HepG2 (cell line): ENCODE data around the gene KCNQ1OT1. TPM values are rescaled to one million over a fixed set of nuclear protein-coding genes. Genes with fewer than 3 reads are reported as not detected.

ENCODE experiments used
- FOSL2 ChIP-seq: sonication (generic); formaldehyde crosslinking; IDR thresholded peaks from 2 replicates; pipeline ENCODE4 v1.4.0; 2020; ENCODE audit warnings: missing genetic modification reagents
- HNRNPH1 ChIP-seq: fragments of 200-400 bp; formaldehyde crosslinking; optimal IDR thresholded peaks from 2 replicates; pipeline ENCODE3; 2017; ENCODE audit warnings: mild to moderate bottlenecking, low read depth, low read length
- LCORL ChIP-seq, 2 experiments: fragments of 450-650 bp in 1 of 2; sonication (generic) in 1 of 2; formaldehyde crosslinking in 1 of 2; IDR thresholded peaks; 2 replicates each; pipeline versions ENCODE4 v1.5.0 to v1.6.1; 2017 to 2020; ENCODE audit warnings: antibody characterized with exemption in 1 of 2, missing genetic modification reagents in 1 of 2
- MAF1 ChIP-seq: sonication (generic); formaldehyde crosslinking; IDR thresholded peaks from 2 replicates; pipeline ENCODE4 v1.5.0; 2020; ENCODE audit warnings: missing genetic modification reagents, borderline replicate concordance
- TFDP2 ChIP-seq: sonication (generic); formaldehyde crosslinking; IDR thresholded peaks from 2 replicates; pipeline ENCODE4 v1.4.0; 2020; ENCODE audit warnings: missing genetic modification reagents
- TP53 ChIP-seq: sonication (generic); formaldehyde crosslinking; conservative IDR thresholded peaks from 2 replicates; pipeline ENCODE4 v1.4.0; 2020; ENCODE audit warnings: missing genetic modification reagents
- WIZ ChIP-seq: sonication (generic); formaldehyde crosslinking; IDR thresholded peaks from 2 replicates; pipeline ENCODE4 v1.5.1; 2020; ENCODE audit warnings: mild to moderate bottlenecking, missing genetic modification reagents
- ZBTB34 ChIP-seq: sonication (generic); formaldehyde crosslinking; IDR thresholded peaks from 2 replicates; pipeline ENCODE4 v1.8.0; 2022; ENCODE audit warnings: mild to moderate bottlenecking, missing genetic modification reagents
- ZBTB8A ChIP-seq: sonication (generic); formaldehyde crosslinking; IDR thresholded peaks from 2 replicates; pipeline ENCODE4 v1.4.0; 2020; ENCODE audit warnings: mild to moderate bottlenecking, low read depth, missing genetic modification reagents, borderline replicate concordance
- ZNF577 ChIP-seq: sonication (generic); formaldehyde crosslinking; IDR thresholded peaks from 2 replicates; pipeline ENCODE4 v1.4.0; 2020; ENCODE audit warnings: mild to moderate bottlenecking, low read depth, missing genetic modification reagents, borderline replicate concordance
- ZSCAN31 ChIP-seq: sonication (generic); formaldehyde crosslinking; IDR thresholded peaks from 2 replicates; pipeline ENCODE4 v1.5.0; 2020; ENCODE audit warnings: low read depth, mild to moderate bottlenecking, missing genetic modification reagents
- polyA plus RNA-seq, 8 experiments: library from polyadenylated mRNA; depleted of rRNA in 3 of 8; stranded (reverse) in 7 of 8; unstranded in 1 of 8; fragments of >200 nt; fragmentation: Illumina TruSeq in 4 of 8; extraction: Trizol in 4 of 8; gene quantifications; 2 replicates each; pipeline versions ENCODE4 v1.2.1 to v1.2.3, GENCODE V29; 2011 to 2016; ENCODE audit warnings: low read depth in 4 of 8, missing spikeins in 1 of 8, mixed read lengths in 1 of 8; ENCODE audit not compliant: insufficient read depth in 1 of 8
- total RNA-seq, 5 experiments: library from RNA; depleted of rRNA; stranded (reverse); fragments of >200 nt; fragmentation: Illumina TruSeq; extraction: Trizol; gene quantifications; 2 replicates each; pipeline ENCODE4 v1.2.3, GENCODE V29; 2016; ENCODE audit warnings: low read depth in 1 of 5
- TF ChIP-seq, protein P1 (sequence below), 2 experiments: sonication (generic) in 1 of 2; formaldehyde crosslinking in 1 of 2; IDR thresholded peaks; 2 replicates each; pipeline versions ENCODE4 v1.4.0 to v1.6.1; 2018 to 2020; ENCODE audit warnings: missing genetic modification reagents in 2 of 2, borderline replicate concordance in 1 of 2, low read depth in 1 of 2, mild to moderate bottlenecking in 1 of 2, missing biosample characterization in 1 of 2
- TF ChIP-seq, protein P2 (sequence below): sonication (generic); formaldehyde crosslinking; IDR thresholded peaks from 2 replicates; pipeline ENCODE4 v1.5.0; 2020; ENCODE audit warnings: mild to moderate bottlenecking, missing genetic modification reagents, borderline replicate concordance
- TF ChIP-seq, protein P3 (sequence below): IDR thresholded peaks from 2 replicates; pipeline ENCODE4 v1.6.1; 2012; ENCODE audit warnings: inconsistent platforms
- TF ChIP-seq, protein P4 (sequence below): sonication (generic); formaldehyde crosslinking; IDR thresholded peaks from 2 replicates; pipeline ENCODE4 v1.4.0; 2020; ENCODE audit warnings: missing genetic modification reagents
- TF ChIP-seq, protein P5 (sequence below): sonication (generic); formaldehyde crosslinking; IDR thresholded peaks from 2 replicates; pipeline ENCODE4 v1.8.0; 2022; ENCODE audit warnings: missing genetic modification reagents, mild to moderate bottlenecking, inconsistent platforms, borderline replicate concordance

Gene KCNQ1OT1
- total and polyA plus RNA-seq, 2 of the 13 experiments (the other 11 are each of a cell fraction or from before 2014, with no cell fraction given), result 1.3 to 18.9 TPM

DNA sequence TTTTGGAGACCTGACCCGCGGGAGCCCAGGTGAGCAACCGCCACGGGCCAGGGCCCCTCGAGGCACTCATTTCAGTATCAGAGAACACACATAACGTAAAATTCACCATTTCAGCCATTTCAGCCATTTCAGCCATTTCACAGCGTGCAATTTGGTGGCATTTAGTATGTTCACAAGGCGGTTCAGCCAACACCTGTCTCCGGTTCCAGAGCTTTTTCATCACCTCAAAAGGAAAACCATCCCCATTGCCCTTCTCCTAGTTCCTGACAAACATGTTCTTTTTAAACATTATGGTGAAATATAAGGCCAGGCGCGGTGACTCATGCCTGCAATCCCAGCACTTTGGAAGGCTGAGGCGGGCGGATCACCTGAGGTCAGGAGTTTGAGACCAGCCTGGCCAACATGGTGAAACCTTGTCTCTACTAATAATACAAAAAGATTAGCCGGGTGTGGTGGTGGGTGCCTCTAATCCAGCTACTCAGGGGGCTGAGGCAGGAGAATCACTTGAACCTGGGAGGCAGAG lies 135.7 kb downstream of the KCNQ1OT1 start (continued):
- TF ChIP-seq, protein P1, sequence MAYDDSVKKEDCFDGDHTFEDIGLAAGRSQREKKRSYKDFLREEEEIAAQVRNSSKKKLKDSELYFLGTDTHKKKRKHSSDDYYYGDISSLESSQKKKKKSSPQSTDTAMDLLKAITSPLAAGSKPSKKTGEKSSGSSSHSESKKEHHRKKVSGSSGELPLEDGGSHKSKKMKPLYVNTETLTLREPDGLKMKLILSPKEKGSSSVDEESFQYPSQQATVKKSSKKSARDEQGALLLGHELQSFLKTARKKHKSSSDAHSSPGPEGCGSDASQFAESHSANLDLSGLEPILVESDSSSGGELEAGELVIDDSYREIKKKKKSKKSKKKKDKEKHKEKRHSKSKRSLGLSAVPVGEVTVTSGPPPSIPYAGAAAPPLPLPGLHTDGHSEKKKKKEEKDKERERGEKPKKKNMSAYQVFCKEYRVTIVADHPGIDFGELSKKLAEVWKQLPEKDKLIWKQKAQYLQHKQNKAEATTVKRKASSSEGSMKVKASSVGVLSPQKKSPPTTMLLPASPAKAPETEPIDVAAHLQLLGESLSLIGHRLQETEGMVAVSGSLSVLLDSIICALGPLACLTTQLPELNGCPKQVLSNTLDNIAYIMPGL (CRISPR knock-in tag; IDR thresholded peaks at IDR 0.05; ENCODE audit: borderline replicate concordance in 1 of 2, low read depth in 1 of 2), result peak in 1 of 2 experiments; percentile 12; a peak in 1 of 4 replicates
- no peak for TF ChIP-seq LCORL (IDR thresholded peaks at IDR 0.05)
- no peak; the same call in 1 of the 2 replicates for TF ChIP-seq LCORL (CRISPR knock-in tag; IDR thresholded peaks at IDR 0.05)
- no peak for TF ChIP-seq ZBTB34 (CRISPR knock-in tag)
- TF ChIP-seq, protein P2, sequence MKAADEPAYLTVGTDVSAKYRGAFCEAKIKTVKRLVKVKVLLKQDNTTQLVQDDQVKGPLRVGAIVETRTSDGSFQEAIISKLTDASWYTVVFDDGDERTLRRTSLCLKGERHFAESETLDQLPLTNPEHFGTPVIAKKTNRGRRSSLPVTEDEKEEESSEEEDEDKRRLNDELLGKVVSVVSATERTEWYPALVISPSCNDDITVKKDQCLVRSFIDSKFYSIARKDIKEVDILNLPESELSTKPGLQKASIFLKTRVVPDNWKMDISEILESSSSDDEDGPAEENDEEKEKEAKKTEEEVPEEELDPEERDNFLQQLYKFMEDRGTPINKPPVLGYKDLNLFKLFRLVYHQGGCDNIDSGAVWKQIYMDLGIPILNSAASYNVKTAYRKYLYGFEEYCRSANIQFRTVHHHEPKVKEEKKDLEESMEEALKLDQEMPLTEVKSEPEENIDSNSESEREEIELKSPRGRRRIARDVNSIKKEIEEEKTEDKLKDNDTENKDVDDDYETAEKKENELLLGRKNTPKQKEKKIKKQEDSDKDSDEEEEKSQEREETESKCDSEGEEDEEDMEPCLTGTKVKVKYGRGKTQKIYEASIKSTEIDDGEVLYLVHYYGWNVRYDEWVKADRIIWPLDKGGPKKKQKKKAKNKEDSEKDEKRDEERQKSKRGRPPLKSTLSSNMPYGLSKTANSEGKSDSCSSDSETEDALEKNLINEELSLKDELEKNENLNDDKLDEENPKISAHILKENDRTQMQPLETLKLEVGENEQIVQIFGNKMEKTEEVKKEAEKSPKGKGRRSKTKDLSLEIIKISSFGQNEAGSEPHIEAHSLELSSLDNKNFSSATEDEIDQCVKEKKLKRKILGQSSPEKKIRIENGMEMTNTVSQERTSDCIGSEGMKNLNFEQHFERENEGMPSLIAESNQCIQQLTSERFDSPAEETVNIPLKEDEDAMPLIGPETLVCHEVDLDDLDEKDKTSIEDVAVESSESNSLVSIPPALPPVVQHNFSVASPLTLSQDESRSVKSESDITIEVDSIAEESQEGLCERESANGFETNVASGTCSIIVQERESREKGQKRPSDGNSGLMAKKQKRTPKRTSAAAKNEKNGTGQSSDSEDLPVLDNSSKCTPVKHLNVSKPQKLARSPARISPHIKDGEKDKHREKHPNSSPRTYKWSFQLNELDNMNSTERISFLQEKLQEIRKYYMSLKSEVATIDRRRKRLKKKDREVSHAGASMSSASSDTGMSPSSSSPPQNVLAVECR (CRISPR knock-in tag), result no peak
- no peak for TF ChIP-seq MAF1
- peak; percentile 92 for TF ChIP-seq FOSL2 (CRISPR knock-in tag)
- TF ChIP-seq ZBTB8A, result no peak
- TF ChIP-seq, protein P3, sequence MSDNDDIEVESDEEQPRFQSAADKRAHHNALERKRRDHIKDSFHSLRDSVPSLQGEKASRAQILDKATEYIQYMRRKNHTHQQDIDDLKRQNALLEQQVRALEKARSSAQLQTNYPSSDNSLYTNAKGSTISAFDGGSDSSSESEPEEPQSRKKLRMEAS, result peak; percentile 39
- 0 out of 2 replicates have a peak, but pooled peaks have one; percentile 50 for TF ChIP-seq ZSCAN31
- no peak for TF ChIP-seq TP53 (CRISPR knock-in tag)
- TF ChIP-seq, protein P4, sequence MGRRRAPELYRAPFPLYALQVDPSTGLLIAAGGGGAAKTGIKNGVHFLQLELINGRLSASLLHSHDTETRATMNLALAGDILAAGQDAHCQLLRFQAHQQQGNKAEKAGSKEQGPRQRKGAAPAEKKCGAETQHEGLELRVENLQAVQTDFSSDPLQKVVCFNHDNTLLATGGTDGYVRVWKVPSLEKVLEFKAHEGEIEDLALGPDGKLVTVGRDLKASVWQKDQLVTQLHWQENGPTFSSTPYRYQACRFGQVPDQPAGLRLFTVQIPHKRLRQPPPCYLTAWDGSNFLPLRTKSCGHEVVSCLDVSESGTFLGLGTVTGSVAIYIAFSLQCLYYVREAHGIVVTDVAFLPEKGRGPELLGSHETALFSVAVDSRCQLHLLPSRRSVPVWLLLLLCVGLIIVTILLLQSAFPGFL (CRISPR knock-in tag), result no peak
- no peak for TF ChIP-seq ZNF577 (CRISPR knock-in tag)
- TF ChIP-seq HNRNPH1, result no peak
- TF ChIP-seq, protein P5, sequence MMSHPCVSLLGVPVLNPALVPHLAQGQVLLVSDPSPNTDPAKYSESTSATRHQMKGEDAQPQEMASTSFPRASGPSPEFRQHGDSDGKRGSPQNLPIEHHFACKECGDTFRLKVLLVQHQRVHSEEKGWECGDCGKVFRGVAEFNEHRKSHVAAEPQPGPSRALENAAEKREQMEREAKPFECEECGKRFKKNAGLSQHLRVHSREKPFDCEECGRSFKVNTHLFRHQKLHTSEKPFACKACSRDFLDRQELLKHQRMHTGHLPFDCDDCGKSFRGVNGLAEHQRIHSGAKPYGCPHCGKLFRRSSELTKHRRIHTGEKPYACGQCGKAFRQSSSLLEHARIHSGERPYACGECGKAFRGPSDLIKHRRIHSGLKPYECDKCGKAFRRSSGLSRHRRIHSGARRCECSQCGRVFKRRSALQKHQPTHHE (CRISPR knock-in tag), result peak; percentile 20; the same call in 1 of the 2 replicates
- no peak for TF ChIP-seq WIZ (CRISPR knock-in tag)
- no peak for TF ChIP-seq TFDP2 (CRISPR knock-in tag)
